Suprapubic skin (tissue), 4 donors: ENCODE measurements around the gene PLCG2. TPM values are rescaled to one million over a fixed set of nuclear protein-coding genes. Genes with fewer than 3 reads are reported as not detected.
A peak's percentile ranks its signal among the peaks of the same experiment; 100 is the strongest.

Source experiments
- DNase-seq, 2 donors: peaks; one replicate each; pipeline ENCODE4 v3.0.0-alpha.2; 2019; ENCODE audit warnings: low spot score in 2 of 2
- H3K27ac ChIP-seq: fragments of 200-600 bp; sonication (generic); one replicate; pipeline ENCODE4 v1.5.1; 2019
- H3K27me3 ChIP-seq: fragments of 200-600 bp; sonication (generic); one replicate; pipeline ENCODE4 v1.5.1; 2019
- H3K36me3 ChIP-seq: fragments of 200-600 bp; sonication (generic); one replicate; pipeline ENCODE4 v1.5.1; 2019
- H3K4me1 ChIP-seq: fragments of 200-600 bp; sonication (generic); one replicate; pipeline ENCODE4 v1.5.1; 2019
- H3K4me3 ChIP-seq: fragments of 200-600 bp; sonication (generic); one replicate; pipeline ENCODE4 v1.5.1; 2019; ENCODE audit warnings: mild to moderate bottlenecking
- H3K9me3 ChIP-seq: fragments of 200-600 bp; sonication (generic); one replicate; pipeline ENCODE4 v1.5.1; 2019
- EP300 ChIP-seq: sonication (generic); formaldehyde crosslinking; IDR thresholded peaks from one replicate; pipeline ENCODE4 v1.6.1; 2017; ENCODE audit warnings: antibody characterized with exemption
- POLR2A ChIP-seq, 2 donors: fragments of 450-650 bp; IDR thresholded peaks; one replicate each; pipeline ENCODE4 v1.6.1; 2017; ENCODE audit warnings: antibody characterized with exemption in 2 of 2, mild to moderate bottlenecking in 2 of 2, moderate library complexity in 2 of 2
- POLR2AphosphoS5 ChIP-seq, 3 donors: sonication (generic); formaldehyde crosslinking; IDR thresholded peaks; one replicate each; pipeline ENCODE4 v1.6.1; 2017; ENCODE audit warnings: antibody characterized with exemption in 3 of 3
- WGBS: methylation state at CpG from one replicate; pipeline ENCODE4 v1.1.5; 2018; 5-methylcytosine and 5-hydroxymethylcytosine counted together
- total RNA-seq, 4 donors: library from RNA; depleted of rRNA; stranded (reverse); fragments of >200 nt; gene quantifications; one replicate each; pipeline ENCODE4 v1.1.0, GENCODE V29; 2016
- TF ChIP-seq, protein P1 (sequence below), 2 donors: fragments of 200-600 bp in 1 of 2; fragments of 450-650 bp in 1 of 2; sonication (generic) in 1 of 2; IDR thresholded peaks; one replicate each; pipeline ENCODE4 v1.5.1; 2016 to 2019; ENCODE audit warnings: antibody characterized with exemption in 2 of 2, mild to moderate bottlenecking in 1 of 2, moderate library complexity in 1 of 2

The PLCG2 gene
- total RNA-seq, 4 donors from 2014 or later, result 6.5 to 24.1 (median 10.5) TPM

GRCh38 chr16:81863630-81864352, 84.7 kb downstream of the PLCG2 start:
- H3K27ac ChIP-seq, result no peak overlapping the region
- H3K4me1 ChIP-seq, result peaks cover 5% of the 10 kb centered on the region
- no peak overlapping the region for H3K4me3 ChIP-seq
- H3K36me3 ChIP-seq, result no peaks in the 10 kb centered on the region
- TF ChIP-seq POLR2A (IDR thresholded peaks at IDR 0.05) (no peak), EP300 (no peak), POLR2AphosphoS5 (IDR thresholded peaks at IDR 0.05) (no peak)
- TF ChIP-seq, protein P1, sequence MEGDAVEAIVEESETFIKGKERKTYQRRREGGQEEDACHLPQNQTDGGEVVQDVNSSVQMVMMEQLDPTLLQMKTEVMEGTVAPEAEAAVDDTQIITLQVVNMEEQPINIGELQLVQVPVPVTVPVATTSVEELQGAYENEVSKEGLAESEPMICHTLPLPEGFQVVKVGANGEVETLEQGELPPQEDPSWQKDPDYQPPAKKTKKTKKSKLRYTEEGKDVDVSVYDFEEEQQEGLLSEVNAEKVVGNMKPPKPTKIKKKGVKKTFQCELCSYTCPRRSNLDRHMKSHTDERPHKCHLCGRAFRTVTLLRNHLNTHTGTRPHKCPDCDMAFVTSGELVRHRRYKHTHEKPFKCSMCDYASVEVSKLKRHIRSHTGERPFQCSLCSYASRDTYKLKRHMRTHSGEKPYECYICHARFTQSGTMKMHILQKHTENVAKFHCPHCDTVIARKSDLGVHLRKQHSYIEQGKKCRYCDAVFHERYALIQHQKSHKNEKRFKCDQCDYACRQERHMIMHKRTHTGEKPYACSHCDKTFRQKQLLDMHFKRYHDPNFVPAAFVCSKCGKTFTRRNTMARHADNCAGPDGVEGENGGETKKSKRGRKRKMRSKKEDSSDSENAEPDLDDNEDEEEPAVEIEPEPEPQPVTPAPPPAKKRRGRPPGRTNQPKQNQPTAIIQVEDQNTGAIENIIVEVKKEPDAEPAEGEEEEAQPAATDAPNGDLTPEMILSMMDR (IDR thresholded peaks at IDR 0.05), result no peak
- DNase-seq, result no peak
- H3K9me3 ChIP-seq, result no peaks in the 10 kb centered on the region
- peaks cover 3% of the 10 kb centered on the region for H3K27me3 ChIP-seq
- WGBS, result 67% methylated on average over 8 of the region's 8 CpGs

- H3K36me3 ChIP-seq, result no peaks in the 10 kb centered on the region
- peaks cover 3% of the 10 kb centered on the region for H3K27me3 ChIP-seq
- no peak overlapping the region for H3K27ac ChIP-seq
- DNase-seq, result no peak
- TF ChIP-seq EP300 (no peak), POLR2AphosphoS5 (IDR thresholded peaks at IDR 0.05) (no peak)
- H3K4me1 ChIP-seq, result peaks cover 5% of the 10 kb centered on the region
- 69% methylated on average over 8 of the region's 14 CpGs for WGBS
- no peak overlapping the region for H3K4me3 ChIP-seq
- H3K9me3 ChIP-seq, result no peaks in the 10 kb centered on the region
Observed at GRCh38 chr16:81864646-81865382, 85.7 kb downstream of the PLCG2 start.

- Histone ChIP-seq H3K36me3 (no peaks in the 10 kb centered on the region), H3K9me3 (no peaks in the 10 kb centered on the region), H3K27me3 (peaks cover 3% of the 10 kb centered on the region), H3K4me1 (peaks cover 3% of the 10 kb centered on the region), H3K4me3 (no peak overlapping the region), H3K27ac (peak overlapping the region; percentile 67)
- peak in 1 of 2 donors; percentile 72 for DNase-seq
- 68% methylated on average over 10 of the region's 10 CpGs for WGBS
- no peak for TF ChIP-seq EP300
- TF ChIP-seq POLR2A (IDR thresholded peaks at IDR 0.05), result no peak
- TF ChIP-seq, protein P1 (IDR thresholded peaks at IDR 0.05), result no peak
- TF ChIP-seq POLR2AphosphoS5 (IDR thresholded peaks at IDR 0.05), result no peak
Observed at GRCh38 chr16:81866820-81867440, 87.8 kb downstream of the PLCG2 start.

- H3K4me3 ChIP-seq, result no peak overlapping the region
- no peaks in the 10 kb centered on the region for H3K36me3 ChIP-seq
- peaks cover 3% of the 10 kb centered on the region for H3K4me1 ChIP-seq
- DNase-seq, result no peak
- WGBS, result 92% methylated on average over 3 of the region's 3 CpGs
- TF ChIP-seq, protein P1 (IDR thresholded peaks at IDR 0.05), result no peak
- TF ChIP-seq POLR2A (IDR thresholded peaks at IDR 0.05) (no peak), POLR2AphosphoS5 (IDR thresholded peaks at IDR 0.05) (no peak), EP300 (no peak)
- no peak overlapping the region for H3K27ac ChIP-seq
- no peaks in the 10 kb centered on the region for H3K9me3 ChIP-seq
- H3K27me3 ChIP-seq, result peaks cover 3% of the 10 kb centered on the region
Observed at GRCh38 chr16:81868057-81868748, 89.1 kb downstream of the PLCG2 start.

DNA sequence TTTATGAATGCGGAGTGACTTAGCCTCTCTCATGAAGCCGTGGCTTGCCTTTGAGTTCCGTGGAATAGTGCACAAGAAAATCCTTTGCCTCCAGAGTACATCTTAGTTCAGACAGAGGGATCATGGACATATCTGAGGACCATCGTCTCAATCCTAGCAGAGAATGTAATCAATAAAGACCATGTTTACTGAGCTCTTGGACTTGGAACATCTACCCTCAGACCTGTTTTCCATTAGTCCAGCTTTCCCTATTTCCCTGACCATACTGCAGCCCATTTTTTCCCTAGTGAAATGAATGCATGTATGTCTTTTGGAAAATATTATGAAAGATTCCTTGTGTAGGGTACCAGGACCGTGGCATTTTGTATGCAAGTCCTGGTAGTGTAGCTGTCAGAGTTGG, 90.2 kb downstream of the PLCG2 start:
- TF ChIP-seq, protein P1 (IDR thresholded peaks at IDR 0.05), result no peak
- TF ChIP-seq POLR2A (IDR thresholded peaks at IDR 0.05) (no peak), POLR2AphosphoS5 (IDR thresholded peaks at IDR 0.05) (no peak), EP300 (no peak)
- no peak for DNase-seq
- WGBS, result 87% methylated on average over 5 of the region's 5 CpGs

More for the DNA sequence above, 90.2 kb downstream of the PLCG2 start:
- no peak overlapping the region for H3K4me3 ChIP-seq
- no peaks in the 10 kb centered on the region for H3K36me3 ChIP-seq
- H3K4me1 ChIP-seq, result no peaks in the 10 kb centered on the region
- H3K9me3 ChIP-seq, result no peaks in the 10 kb centered on the region
- H3K27ac ChIP-seq, result no peak overlapping the region
- peaks cover 3% of the 10 kb centered on the region for H3K27me3 ChIP-seq
